LNCaP clone FGC (cell line): ENCODE data around the gene CCDC92.

Experiments
- DNase-seq: peaks from one replicate; pipeline ENCODE4 v3.0.0-alpha.2; 2011; ENCODE audit warnings: low read depth
- H3K4me3 ChIP-seq: 2 replicates; pipeline ENCODE4 v1.5.1; 2011; ENCODE audit warnings: mild to moderate bottlenecking, low read depth, low read length, control low read depth
- TF ChIP-seq, protein P1 (sequence below): IDR thresholded peaks from 2 replicates; pipeline ENCODE4 v1.5.1; 2012; ENCODE audit warnings: mild to moderate bottlenecking; ENCODE audit not compliant: control insufficient read depth, insufficient read depth; ENCODE audit errors: extremely low read depth

Gene CCDC92

DNA sequence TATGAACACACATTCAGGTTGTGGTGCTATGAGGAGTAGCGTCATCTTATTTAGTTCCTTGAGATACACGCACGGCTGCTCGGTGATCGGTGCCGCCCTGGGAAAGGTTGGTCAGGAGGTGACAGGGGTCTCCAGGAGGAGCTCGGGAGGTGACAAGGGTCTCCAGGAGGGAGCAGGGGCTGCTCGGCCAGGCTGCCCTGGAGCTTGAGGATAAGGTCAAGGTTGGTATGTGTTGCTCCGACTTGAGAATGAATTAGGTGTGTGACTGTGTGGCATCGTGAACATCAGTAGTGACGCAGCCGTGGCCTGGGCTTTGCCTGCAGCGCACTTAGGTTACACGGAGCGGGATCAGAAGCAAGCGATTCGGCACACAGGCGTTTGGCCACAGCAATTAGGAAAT lies 36.2 kb downstream of the CCDC92 start:
- TF ChIP-seq, protein P1, sequence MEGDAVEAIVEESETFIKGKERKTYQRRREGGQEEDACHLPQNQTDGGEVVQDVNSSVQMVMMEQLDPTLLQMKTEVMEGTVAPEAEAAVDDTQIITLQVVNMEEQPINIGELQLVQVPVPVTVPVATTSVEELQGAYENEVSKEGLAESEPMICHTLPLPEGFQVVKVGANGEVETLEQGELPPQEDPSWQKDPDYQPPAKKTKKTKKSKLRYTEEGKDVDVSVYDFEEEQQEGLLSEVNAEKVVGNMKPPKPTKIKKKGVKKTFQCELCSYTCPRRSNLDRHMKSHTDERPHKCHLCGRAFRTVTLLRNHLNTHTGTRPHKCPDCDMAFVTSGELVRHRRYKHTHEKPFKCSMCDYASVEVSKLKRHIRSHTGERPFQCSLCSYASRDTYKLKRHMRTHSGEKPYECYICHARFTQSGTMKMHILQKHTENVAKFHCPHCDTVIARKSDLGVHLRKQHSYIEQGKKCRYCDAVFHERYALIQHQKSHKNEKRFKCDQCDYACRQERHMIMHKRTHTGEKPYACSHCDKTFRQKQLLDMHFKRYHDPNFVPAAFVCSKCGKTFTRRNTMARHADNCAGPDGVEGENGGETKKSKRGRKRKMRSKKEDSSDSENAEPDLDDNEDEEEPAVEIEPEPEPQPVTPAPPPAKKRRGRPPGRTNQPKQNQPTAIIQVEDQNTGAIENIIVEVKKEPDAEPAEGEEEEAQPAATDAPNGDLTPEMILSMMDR = no peak

DNA sequence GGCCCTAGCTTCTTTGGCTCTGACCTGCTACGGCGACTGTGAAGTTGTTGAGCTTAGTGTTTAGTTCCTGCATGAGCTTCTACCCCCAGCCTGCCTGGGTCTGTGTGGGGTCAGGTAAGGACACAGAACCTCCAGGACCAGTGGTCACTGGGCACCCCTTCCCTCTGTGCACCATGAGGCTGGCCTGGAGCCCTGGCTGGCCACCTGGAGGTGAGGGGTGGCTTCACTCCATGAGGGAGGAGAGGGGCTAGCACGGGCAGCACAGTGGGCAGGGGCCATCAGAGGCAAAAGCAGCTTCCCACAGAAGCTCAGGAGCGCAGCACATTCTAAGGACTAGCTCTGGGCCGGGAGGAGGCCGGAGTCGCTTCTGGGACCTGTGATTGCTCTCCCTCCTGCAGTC lies 36.7 kb downstream of the CCDC92 start:
- TF ChIP-seq, protein P1 = no peak
- no peak for DNase-seq
- H3K4me3 ChIP-seq = no peak overlapping the region

More for the DNA sequence above, 36.2 kb downstream of the CCDC92 start:
- H3K4me3 ChIP-seq = no peak overlapping the region
- DNase-seq = no peak

DNA sequence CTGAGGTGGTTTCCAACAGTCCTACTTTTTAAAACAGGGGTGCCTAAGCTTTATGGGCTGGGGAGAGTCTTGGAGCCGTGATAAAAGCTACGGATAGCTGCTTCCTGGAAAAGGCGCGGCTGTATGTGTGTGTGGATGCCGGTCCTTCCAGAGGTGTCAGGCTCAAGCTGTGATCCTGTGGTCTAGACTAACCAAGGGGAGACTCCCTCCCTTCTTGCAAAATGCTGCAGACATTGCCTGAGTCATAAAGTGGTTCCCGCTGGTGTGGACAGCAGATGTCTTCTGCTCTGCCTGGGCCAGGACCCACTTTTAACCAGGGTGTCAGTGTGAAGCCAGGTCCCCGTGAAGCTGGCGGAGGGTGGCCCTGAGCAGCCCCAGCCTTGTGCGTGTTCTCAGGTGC lies 37.8 kb downstream of the CCDC92 start:
- no peak overlapping the region for H3K4me3 ChIP-seq
- TF ChIP-seq, protein P1 = no peak
- no peak for DNase-seq

DNA sequence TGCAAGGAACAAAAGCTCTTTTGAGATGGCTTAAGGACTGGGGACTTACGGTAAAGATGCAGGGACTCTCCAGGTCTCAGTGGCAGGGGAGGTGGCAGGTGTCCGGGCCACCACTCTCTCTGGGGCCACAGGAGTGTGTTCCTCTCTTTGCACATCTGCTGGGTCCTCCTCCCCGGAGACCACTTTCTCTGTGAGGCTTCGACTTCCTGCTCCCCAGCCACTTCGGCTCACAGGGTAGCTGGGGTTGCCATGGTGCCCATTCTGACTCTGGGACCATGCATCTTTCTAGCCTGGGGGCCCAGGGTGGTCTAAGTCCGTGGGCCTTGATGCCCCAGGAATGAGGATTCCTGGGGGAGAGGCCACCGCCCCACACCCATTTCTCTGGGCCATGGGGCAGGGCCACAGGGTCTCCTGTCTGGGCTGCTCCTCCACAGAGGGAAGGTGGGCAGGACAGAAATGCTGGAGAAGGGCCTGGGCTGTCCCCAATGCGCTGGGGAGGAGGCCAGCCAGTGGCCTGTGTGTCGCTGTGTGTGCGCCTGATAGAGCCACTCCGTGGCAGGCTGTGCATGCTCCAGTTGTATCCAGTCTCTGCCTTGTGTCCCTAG lies 38.5 kb downstream of the CCDC92 start:
- H3K4me3 ChIP-seq = no peak overlapping the region
- no peak for DNase-seq

DNA sequence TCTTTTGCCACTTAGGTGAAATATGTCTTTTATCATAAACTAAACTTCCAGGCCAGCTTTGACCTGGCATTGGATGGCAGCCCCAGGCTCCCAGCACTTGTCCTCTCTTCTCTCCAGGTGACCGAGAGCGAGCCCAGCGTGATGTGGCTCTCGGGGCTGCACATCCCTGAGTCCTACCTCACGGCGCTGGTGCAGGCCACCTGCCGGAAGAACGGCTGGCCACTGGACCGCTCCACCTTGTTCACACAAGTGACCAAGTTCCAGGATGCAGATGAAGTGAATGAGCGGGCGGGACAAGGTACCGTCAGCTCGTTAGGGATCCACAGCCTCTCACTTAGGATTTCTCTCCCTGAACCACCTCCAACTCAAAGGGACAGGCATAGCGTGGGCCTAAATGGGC lies 39.4 kb downstream of the CCDC92 start:
- DNase-seq = no peak
- TF ChIP-seq, protein P1 = no peak
- H3K4me3 ChIP-seq = no peak overlapping the region

More for the DNA sequence above, 38.5 kb downstream of the CCDC92 start:
- TF ChIP-seq, protein P1 = no peak

DNA sequence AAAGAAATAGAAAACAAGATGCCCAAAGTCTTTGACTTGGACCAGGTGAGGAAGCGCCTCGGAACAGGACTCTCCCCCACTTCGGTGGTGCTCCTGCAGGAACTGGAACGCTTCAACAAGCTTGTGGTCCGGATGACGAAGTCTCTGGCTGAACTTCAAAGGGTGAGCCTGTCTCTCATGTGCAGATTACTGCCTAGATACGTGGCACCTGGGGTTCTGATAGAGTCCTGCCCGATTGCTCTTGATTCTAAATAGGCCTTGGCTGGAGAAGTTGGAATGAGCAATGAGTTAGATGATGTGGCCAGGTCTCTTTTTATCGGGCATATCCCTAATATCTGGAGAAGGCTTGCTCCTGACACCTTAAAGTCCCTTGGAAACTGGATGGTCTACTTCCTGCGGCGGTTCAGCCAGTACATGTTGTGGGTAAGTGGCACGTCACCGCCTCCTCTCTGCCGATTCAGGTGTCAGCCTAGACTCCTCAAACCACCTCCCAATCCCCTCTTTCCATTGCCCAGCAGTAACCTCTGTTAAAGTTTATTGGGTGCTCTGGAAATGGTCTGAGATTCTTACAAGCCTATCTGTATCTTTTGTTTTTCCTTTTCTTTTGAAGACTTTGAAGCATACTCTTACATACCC lies 40.8 kb downstream of the CCDC92 start:
- TF ChIP-seq, protein P1 = no peak
- no peak for DNase-seq
- H3K4me3 ChIP-seq = no peak overlapping the region
